ENCODE results near the gene ZG16B.

The ZG16B gene

GRCh38 chr16:2806286-2806685 lies 23.8 kb upstream of the ZG16B start:
- H3K9ac ChIP-seq = no peak overlapping the region
- H3K4me1 ChIP-seq = no peaks in the 10 kb centered on the region
- H3K27me3 ChIP-seq (ENCODE audit: control insufficient read depth, insufficient read depth, low read length) = no peaks in the 10 kb centered on the region
- H2AFZ ChIP-seq = no peak overlapping the region
- no peak overlapping the region for H3K27ac ChIP-seq
- no peaks in the 10 kb centered on the region for H3K79me2 ChIP-seq
- H3K4me3 ChIP-seq (ENCODE audit: low read depth, low read length) = no peak overlapping the region
- H3K4me2 ChIP-seq (ENCODE audit: low read length) = no peak overlapping the region
- no peak for TF ChIP-seq CTCF (IDR thresholded peaks at IDR 0.05)
- no peaks in the 10 kb centered on the region for H3K36me3 ChIP-seq (ENCODE audit: control insufficient read depth, insufficient read depth, low read length)
- H3K9me3 ChIP-seq (ENCODE audit: control insufficient read depth, low read length) = no peaks in the 10 kb centered on the region

DNA sequence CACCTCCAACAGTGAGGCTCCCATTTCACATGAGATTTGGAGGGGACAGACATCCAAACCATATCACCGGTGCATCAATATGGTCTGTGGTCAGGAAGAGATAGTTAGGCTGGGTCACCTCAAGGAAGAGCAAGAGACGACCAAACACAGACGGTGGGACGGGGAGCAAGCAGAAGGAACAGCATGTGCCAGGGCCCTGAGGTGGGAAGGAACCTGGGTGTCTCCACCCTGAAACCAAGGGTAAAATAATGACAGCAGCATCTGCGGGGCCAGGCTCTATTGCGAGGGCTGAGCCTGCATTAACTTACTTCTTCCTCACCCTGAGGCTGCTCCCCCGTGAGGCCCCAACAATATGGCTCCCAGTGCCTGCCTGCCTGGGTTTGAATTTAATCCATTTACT lies 21.9 kb upstream of the ZG16B start:
- Histone ChIP-seq H3K4me1 (no peaks in the 10 kb centered on the region), H2AFZ (no peak overlapping the region), H3K27ac (no peak overlapping the region), H3K4me3 (ENCODE audit: low read depth, low read length) (no peak overlapping the region), H3K9ac (no peak overlapping the region), H3K27me3 (ENCODE audit: control insufficient read depth, insufficient read depth, low read length) (no peaks in the 10 kb centered on the region), H3K79me2 (no peaks in the 10 kb centered on the region), H3K9me3 (ENCODE audit: control insufficient read depth, low read length) (no peaks in the 10 kb centered on the region), H3K4me2 (ENCODE audit: low read length) (no peak overlapping the region), H3K36me3 (ENCODE audit: control insufficient read depth, insufficient read depth, low read length) (no peaks in the 10 kb centered on the region)
- no peak for TF ChIP-seq CTCF (IDR thresholded peaks at IDR 0.05)

DNA sequence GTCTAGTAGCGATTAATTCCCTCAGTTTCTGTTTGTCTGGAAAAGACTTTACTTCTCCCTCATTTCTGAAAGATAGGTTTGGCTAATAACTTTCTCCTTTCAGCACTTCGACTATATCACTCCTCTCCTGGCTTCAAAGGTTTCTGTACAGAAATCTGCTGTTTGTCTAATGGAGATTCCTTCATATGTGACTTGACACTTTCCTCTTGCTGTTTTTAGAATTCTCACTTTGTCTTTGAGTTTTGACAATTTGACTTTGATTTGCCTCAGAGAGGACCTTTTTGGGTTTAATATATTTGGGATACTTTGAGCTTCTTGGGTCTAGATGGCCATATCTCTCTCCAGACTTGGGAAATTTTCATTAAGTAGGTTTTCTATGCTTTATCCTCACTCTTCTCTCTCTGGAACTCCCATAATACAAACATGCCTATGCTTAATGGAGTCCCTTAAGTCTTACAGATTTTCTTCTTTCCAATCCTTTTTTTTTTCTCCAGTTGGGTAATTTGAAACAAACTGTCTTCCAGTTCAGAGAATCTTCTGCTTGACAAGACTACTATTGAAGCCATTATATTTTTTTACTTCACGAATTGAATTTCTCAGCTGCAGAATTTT lies 20.8 kb upstream of the ZG16B start:
- H3K4me1 ChIP-seq = no peaks in the 10 kb centered on the region
- H3K4me3 ChIP-seq (ENCODE audit: low read depth, low read length) = no peak overlapping the region
- H3K9ac ChIP-seq = no peak overlapping the region
- no peaks in the 10 kb centered on the region for H3K9me3 ChIP-seq (ENCODE audit: control insufficient read depth, low read length)
- H2AFZ ChIP-seq = no peak overlapping the region
- H3K36me3 ChIP-seq (ENCODE audit: control insufficient read depth, insufficient read depth, low read length) = no peaks in the 10 kb centered on the region
- no peak overlapping the region for H3K4me2 ChIP-seq (ENCODE audit: low read length)
- no peak overlapping the region for H3K27ac ChIP-seq
- no peaks in the 10 kb centered on the region for H3K79me2 ChIP-seq
- no peak for TF ChIP-seq CTCF (IDR thresholded peaks at IDR 0.05)
- H3K27me3 ChIP-seq (ENCODE audit: control insufficient read depth, insufficient read depth, low read length) = no peaks in the 10 kb centered on the region

DNA sequence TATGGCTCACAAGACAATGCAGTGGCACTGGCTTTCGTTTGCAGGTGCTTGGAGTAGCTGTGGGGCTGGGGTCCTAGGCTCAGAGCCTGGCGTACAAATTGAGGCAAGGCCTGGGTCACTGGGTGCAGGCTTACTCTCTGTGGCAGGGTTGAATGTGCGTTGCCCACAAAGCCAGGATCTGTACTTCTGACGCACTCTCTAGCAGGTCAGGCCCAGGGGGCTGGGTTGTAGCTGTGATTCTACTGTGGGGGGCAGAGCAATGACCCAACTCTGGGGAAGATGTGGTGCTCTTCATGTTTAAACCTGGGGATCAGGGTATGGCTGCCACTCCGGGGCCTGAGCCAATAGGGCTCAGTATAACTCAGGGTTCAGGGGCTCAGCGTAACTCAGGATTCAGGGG lies 19.5 kb upstream of the ZG16B start:
- no peaks in the 10 kb centered on the region for H3K9me3 ChIP-seq (ENCODE audit: control insufficient read depth, low read length)
- TF ChIP-seq CTCF (IDR thresholded peaks at IDR 0.05) = no peak
- no peak overlapping the region for H2AFZ ChIP-seq
- no peaks in the 10 kb centered on the region for H3K79me2 ChIP-seq
- no peak overlapping the region for H3K4me3 ChIP-seq (ENCODE audit: low read depth, low read length)
- no peak overlapping the region for H3K9ac ChIP-seq
- H3K27ac ChIP-seq = no peak overlapping the region
- no peak overlapping the region for H3K4me2 ChIP-seq (ENCODE audit: low read length)
- H3K4me1 ChIP-seq = no peaks in the 10 kb centered on the region
- no peaks in the 10 kb centered on the region for H3K27me3 ChIP-seq (ENCODE audit: control insufficient read depth, insufficient read depth, low read length)
- no peaks in the 10 kb centered on the region for H3K36me3 ChIP-seq (ENCODE audit: control insufficient read depth, insufficient read depth, low read length)

GRCh38 chr16:2811703-2812471 lies 18.2 kb upstream of the ZG16B start:
- H3K4me2 ChIP-seq (ENCODE audit: low read length) = no peak overlapping the region
- no peak overlapping the region for H3K9ac ChIP-seq
- H3K79me2 ChIP-seq = no peaks in the 10 kb centered on the region
- no peaks in the 10 kb centered on the region for H3K4me1 ChIP-seq
- H2AFZ ChIP-seq = no peak overlapping the region
- no peak overlapping the region for H3K27ac ChIP-seq
- no peak for TF ChIP-seq CTCF (IDR thresholded peaks at IDR 0.05)
- no peaks in the 10 kb centered on the region for H3K9me3 ChIP-seq (ENCODE audit: control insufficient read depth, low read length)
- H3K36me3 ChIP-seq (ENCODE audit: control insufficient read depth, insufficient read depth, low read length) = no peaks in the 10 kb centered on the region
- no peaks in the 10 kb centered on the region for H3K27me3 ChIP-seq (ENCODE audit: control insufficient read depth, insufficient read depth, low read length)
- no peak overlapping the region for H3K4me3 ChIP-seq (ENCODE audit: low read depth, low read length)

Data from parathyroid adenoma (tissue), 2 donors.